Upper lobe of right lung (tissue), 1 donor: Measurements from ENCODE around the gene THOC2. TPM values are rescaled to one million over a fixed set of nuclear protein-coding genes. Genes with fewer than 3 reads are reported as not detected.
"Not testable (repeated sequence)": the region's sequence is repeated elsewhere in the genome, so short reads cannot be mapped to it uniquely, and the experiment has no call there.

Experiments used
- ATAC-seq: fragments of 200-7000 bp; cut with Tn5 transposase; one replicate; pipeline ENCODE4 v1.9.1; 2020; ENCODE audit warnings: mild to moderate bottlenecking, moderate library complexity
- DNase-seq: peaks from one replicate; pipeline ENCODE4 v3.0.0-alpha.2; 2020
- H3K27ac ChIP-seq: fragments of 200-600 bp; one replicate; pipeline ENCODE4 v1.8.0; 2022
- H3K27me3 ChIP-seq: fragments of 200-600 bp; one replicate; pipeline ENCODE4 v1.8.0; 2022; ENCODE audit warnings: mild to moderate bottlenecking
- H3K36me3 ChIP-seq: fragments of 200-600 bp; one replicate; pipeline ENCODE4 v1.8.0; 2022
- H3K4me1 ChIP-seq: fragments of 200-600 bp; one replicate; pipeline ENCODE4 v1.8.0; 2022
- H3K4me3 ChIP-seq: fragments of 200-600 bp; one replicate; pipeline ENCODE4 v1.8.0; 2022; ENCODE audit warnings: mild to moderate bottlenecking
- H3K9me3 ChIP-seq: fragments of 200-600 bp; one replicate; pipeline ENCODE4 v1.8.0; 2022
- CTCF ChIP-seq: fragments of 200-600 bp; IDR thresholded peaks from one replicate; pipeline ENCODE4 v1.8.0; 2022; ENCODE audit warnings: antibody characterized with exemption
- intact Hi-C: fragments of 100-400 bp; cut with DNase I; formaldehyde crosslinking; loops from one replicate; pipeline ENCODE4 v1.11.0; 2022
- total RNA-seq: library from RNA; stranded (reverse); fragmentation: NEBNext Ultra II Directional; extraction: Animal tissue kit (Norgen Biotek cat#: 25700); gene quantifications from one replicate; pipeline ENCODE4 v1.2.1, GENCODE V29; 2021
- donor health status: DM: no; HTN: yes; CAD: no; lungs with severe emphysema.

The THOC2 gene
- total RNA-seq, 1 donor from 2014 or later = 99.9 TPM

GRCh38 chrX:123691776-123692175 is 41.1 kb downstream of the THOC2 start:
- no peaks in the 10 kb centered on the region for H3K9me3 ChIP-seq
- TF ChIP-seq CTCF = no peak
- H3K36me3 ChIP-seq = peaks cover 10% of the 10 kb centered on the region
- H3K27me3 ChIP-seq = no peaks in the 10 kb centered on the region
- H3K4me1 ChIP-seq = no peaks in the 10 kb centered on the region
- ATAC-seq (no peak), DNase-seq (no peak)
- H3K27ac ChIP-seq = no peak overlapping the region
- H3K4me3 ChIP-seq = no peak overlapping the region
- intact Hi-C loops = no loop called here

GRCh38 chrX:123688524-123688923 is 44.3 kb downstream of the THOC2 start:
- Histone ChIP-seq H3K36me3 (peaks cover 10% of the 10 kb centered on the region), H3K9me3 (no peaks in the 10 kb centered on the region), H3K27me3 (no peaks in the 10 kb centered on the region), H3K4me1 (no peaks in the 10 kb centered on the region), H3K4me3 (no peak overlapping the region), H3K27ac (no peak overlapping the region)
- DNase-seq (no peak), ATAC-seq (no peak)
- intact Hi-C loops = no loop called here
- no peak for TF ChIP-seq CTCF

GRCh38 chrX:123685232-123685631 is 47.6 kb downstream of the THOC2 start:
- no peak overlapping the region for H3K4me3 ChIP-seq
- intact Hi-C loops = no loop called here
- no peaks in the 10 kb centered on the region for H3K9me3 ChIP-seq
- ATAC-seq (no peak), DNase-seq (no peak)
- H3K27me3 ChIP-seq = no peaks in the 10 kb centered on the region
- no peaks in the 10 kb centered on the region for H3K4me1 ChIP-seq
- peaks cover 3% of the 10 kb centered on the region for H3K36me3 ChIP-seq
- no peak overlapping the region for H3K27ac ChIP-seq
- no peak for TF ChIP-seq CTCF

- TF ChIP-seq CTCF = no peak
- intact Hi-C loops = no loop called here
Measured at GRCh38 chrX:123682186-123682585, 50.7 kb downstream of the THOC2 start.

GRCh38 chrX:123679733-123680460 is 53.0 kb downstream of the THOC2 start:
- H3K4me1 ChIP-seq, H3K9me3 ChIP-seq, H3K27ac ChIP-seq, intact Hi-C loops, DNase-seq, H3K36me3 ChIP-seq, H3K27me3 ChIP-seq, H3K4me3 ChIP-seq: not testable (repeated sequence)
- ATAC-seq = peak; percentile 37

More at GRCh38 chrX:123682186-123682585, 50.7 kb downstream of the THOC2 start:
- H3K9me3 ChIP-seq = no peaks in the 10 kb centered on the region
- no peaks in the 10 kb centered on the region for H3K36me3 ChIP-seq
- no peaks in the 10 kb centered on the region for H3K4me1 ChIP-seq
- no peak overlapping the region for H3K4me3 ChIP-seq
- no peaks in the 10 kb centered on the region for H3K27me3 ChIP-seq
- H3K27ac ChIP-seq = no peak overlapping the region
- DNase-seq (no peak), ATAC-seq (no peak)

GRCh38 chrX:123675154-123675553 is 57.7 kb downstream of the THOC2 start:
- no peaks in the 10 kb centered on the region for H3K27me3 ChIP-seq
- no peaks in the 10 kb centered on the region for H3K4me1 ChIP-seq
- ATAC-seq (no peak), DNase-seq (no peak)
- TF ChIP-seq CTCF = no peak
- no peaks in the 10 kb centered on the region for H3K36me3 ChIP-seq
- intact Hi-C loops = no loop called here
- H3K27ac ChIP-seq = no peak overlapping the region
- H3K9me3 ChIP-seq = no peaks in the 10 kb centered on the region
- no peak overlapping the region for H3K4me3 ChIP-seq
